ENCODE results near the gene ATP6V0E1. TPM values are rescaled to one million over a fixed set of nuclear protein-coding genes. Genes with fewer than 3 reads are reported as not detected.

Gene ATP6V0E1
- total RNA-seq, 2 experiments from 2014 or later, result 31.1 to 31.9 TPM

DNA sequence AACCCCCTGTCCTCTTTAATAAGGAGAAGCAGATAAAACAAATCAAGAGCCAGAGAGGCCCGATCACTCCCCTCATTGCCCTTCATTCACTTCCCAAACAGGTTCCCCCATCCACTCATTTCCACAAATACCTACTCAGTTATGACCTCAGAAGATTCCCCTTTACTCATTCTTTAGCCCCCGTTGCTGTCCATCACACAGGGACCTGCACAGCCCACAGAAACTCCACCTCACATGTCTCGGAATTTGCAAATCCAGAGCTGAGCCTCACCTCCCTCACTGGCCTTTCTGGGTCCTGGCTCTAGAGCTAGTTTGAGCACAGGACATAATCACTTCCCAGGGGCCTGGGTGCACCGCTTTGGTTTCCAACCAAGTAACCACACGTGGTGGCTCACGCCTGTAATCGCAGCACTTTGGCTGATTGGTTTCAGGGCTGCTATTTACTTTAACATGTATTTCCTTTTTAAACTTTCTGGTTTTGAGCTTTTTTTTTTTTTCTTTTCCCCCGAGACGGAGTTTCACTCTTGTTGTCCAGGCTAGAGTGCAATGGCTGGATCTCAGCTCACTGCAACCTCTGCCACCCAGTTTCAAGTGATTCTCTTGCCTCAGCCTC is 17.8 kb downstream of the ATP6V0E1 start:
- TF ChIP-seq, protein P1, sequence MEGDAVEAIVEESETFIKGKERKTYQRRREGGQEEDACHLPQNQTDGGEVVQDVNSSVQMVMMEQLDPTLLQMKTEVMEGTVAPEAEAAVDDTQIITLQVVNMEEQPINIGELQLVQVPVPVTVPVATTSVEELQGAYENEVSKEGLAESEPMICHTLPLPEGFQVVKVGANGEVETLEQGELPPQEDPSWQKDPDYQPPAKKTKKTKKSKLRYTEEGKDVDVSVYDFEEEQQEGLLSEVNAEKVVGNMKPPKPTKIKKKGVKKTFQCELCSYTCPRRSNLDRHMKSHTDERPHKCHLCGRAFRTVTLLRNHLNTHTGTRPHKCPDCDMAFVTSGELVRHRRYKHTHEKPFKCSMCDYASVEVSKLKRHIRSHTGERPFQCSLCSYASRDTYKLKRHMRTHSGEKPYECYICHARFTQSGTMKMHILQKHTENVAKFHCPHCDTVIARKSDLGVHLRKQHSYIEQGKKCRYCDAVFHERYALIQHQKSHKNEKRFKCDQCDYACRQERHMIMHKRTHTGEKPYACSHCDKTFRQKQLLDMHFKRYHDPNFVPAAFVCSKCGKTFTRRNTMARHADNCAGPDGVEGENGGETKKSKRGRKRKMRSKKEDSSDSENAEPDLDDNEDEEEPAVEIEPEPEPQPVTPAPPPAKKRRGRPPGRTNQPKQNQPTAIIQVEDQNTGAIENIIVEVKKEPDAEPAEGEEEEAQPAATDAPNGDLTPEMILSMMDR (IDR thresholded peaks at IDR 0.05), result no peak
- peaks cover 48% of the 10 kb centered on the region for H3K4me1 ChIP-seq (ENCODE audit: insufficient read depth, low read length)
- H3K4me3 Mint-ChIP-seq, result no peak overlapping the region
- H3K27ac Mint-ChIP-seq, result peak overlapping the region; percentile 36
- peaks cover 66% of the 10 kb centered on the region for H3K4me1 Mint-ChIP-seq (ENCODE audit: low read depth)
- no peaks in the 10 kb centered on the region for H3K9me3 Mint-ChIP-seq
- DNase-seq, result peak in 1 of 14 experiments; percentile 39
- POLR2A ChIA-PET, result interaction anchor here (0.7 to 1.7 kb wide), 2 partner anchors 10 to 17 kb away, joined by 3 to 7 read pairs; no protein-coding TSS in a partner anchor
- no peaks in the 10 kb centered on the region for H3K9me3 ChIP-seq (ENCODE audit: control insufficient read depth in 1 of 2, insufficient read depth in 1 of 2, low read length in 2 of 2)
- peaks cover 58% of the 10 kb centered on the region for H3K36me3 Mint-ChIP-seq (ENCODE audit: low read depth)
- intact Hi-C loops (cut with DNase I, micrococcal nuclease), result loop anchor here in 1 of 2 experiments (10.0 kb wide), 1 partner anchor 1273 kb away; no protein-coding TSS in a partner anchor
- H3K4me3 ChIP-seq (ENCODE audit: low read length), result no peak overlapping the region
- CTCF ChIA-PET, result no interaction called here
- H3K27ac ChIP-seq (ENCODE audit: low read depth in 1 of 2, low read length in 2 of 2), result no peak overlapping the region
- ATAC-seq (ENCODE audit: poor library complexity), result peak; percentile 37
- H3K27me3 Mint-ChIP-seq, result no peaks in the 10 kb centered on the region
- H3K36me3 ChIP-seq (ENCODE audit: insufficient read depth, low read length), result peaks cover 15% of the 10 kb centered on the region
- no peaks in the 10 kb centered on the region for H3K27me3 ChIP-seq (ENCODE audit: control insufficient read depth in 1 of 2, insufficient read depth in 2 of 2, low read length in 2 of 2)

DNA sequence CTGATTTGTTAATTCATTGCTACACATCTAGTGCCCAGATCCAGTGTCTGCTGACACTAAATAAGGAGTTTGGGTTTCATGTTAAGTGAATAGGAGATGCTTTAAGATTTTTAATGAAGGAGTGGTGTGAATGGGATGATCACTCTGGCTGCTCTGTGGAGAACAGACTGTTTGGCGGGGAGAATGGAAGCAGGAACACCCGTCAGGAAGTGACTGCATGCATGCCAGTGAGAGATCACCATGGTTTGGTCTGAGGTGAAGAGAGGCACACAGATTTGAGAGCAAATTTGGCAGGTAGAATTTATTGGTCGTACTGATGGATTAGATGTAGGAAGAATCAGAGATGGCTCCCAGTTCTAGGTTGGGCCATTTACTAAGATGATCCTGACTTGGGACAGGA is 19.8 kb downstream of the ATP6V0E1 start:
- H3K4me1 ChIP-seq (ENCODE audit: insufficient read depth, low read length), result peaks cover 46% of the 10 kb centered on the region
- DNase-seq (no peak), ATAC-seq (ENCODE audit: poor library complexity) (no peak)
- intact Hi-C loops (cut with DNase I, micrococcal nuclease), result loop anchor here in 1 of 2 experiments (10.0 kb wide), 1 partner anchor 1271 kb away; no protein-coding TSS in a partner anchor
- POLR2A ChIA-PET, result interaction anchor here (1.7 kb wide), 1 partner anchor 19 kb away, joined by 7 read pairs; no protein-coding TSS in a partner anchor
- CTCF ChIA-PET, result no interaction called here
- H3K9me3 Mint-ChIP-seq, result no peaks in the 10 kb centered on the region
- TF ChIP-seq, protein P1 (IDR thresholded peaks at IDR 0.05), result no peak
- no peaks in the 10 kb centered on the region for H3K27me3 ChIP-seq (ENCODE audit: control insufficient read depth in 1 of 2, insufficient read depth in 2 of 2, low read length in 2 of 2)
- H3K9me3 ChIP-seq (ENCODE audit: control insufficient read depth in 1 of 2, insufficient read depth in 1 of 2, low read length in 2 of 2), result no peaks in the 10 kb centered on the region
- H3K27me3 Mint-ChIP-seq, result no peaks in the 10 kb centered on the region
- H3K36me3 Mint-ChIP-seq (ENCODE audit: low read depth), result peaks cover 43% of the 10 kb centered on the region
- H3K36me3 ChIP-seq (ENCODE audit: insufficient read depth, low read length), result peaks cover 4% of the 10 kb centered on the region
- peaks cover 78% of the 10 kb centered on the region for H3K4me1 Mint-ChIP-seq (ENCODE audit: low read depth)
- H3K4me3 ChIP-seq (ENCODE audit: low read length), result no peak overlapping the region
- no peak overlapping the region for H3K27ac ChIP-seq (ENCODE audit: low read depth in 1 of 2, low read length in 2 of 2)
- H3K27ac Mint-ChIP-seq, result peak overlapping the region; percentile 36
- no peak overlapping the region for H3K4me3 Mint-ChIP-seq

DNA sequence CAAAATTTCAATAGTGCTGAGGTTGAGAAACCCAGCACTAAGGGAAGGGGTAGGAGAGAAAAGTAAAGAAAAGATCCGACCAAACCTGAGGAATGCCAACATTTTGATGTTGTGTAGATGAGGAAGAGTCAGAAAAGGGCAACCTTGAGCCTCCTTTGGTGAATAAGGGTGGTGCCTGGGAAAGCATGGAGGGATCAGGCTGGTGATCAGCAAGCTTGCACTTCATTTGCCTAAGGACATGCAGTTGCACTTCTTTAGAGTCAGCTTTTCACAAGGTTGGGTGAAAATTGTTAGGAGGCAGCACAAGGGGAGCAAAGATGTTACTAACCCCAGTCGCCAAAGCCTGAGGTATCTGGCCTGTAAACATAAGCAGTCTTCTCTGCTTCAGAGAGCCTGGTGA is 20.4 kb downstream of the ATP6V0E1 start:
- peaks cover 40% of the 10 kb centered on the region for H3K4me1 ChIP-seq (ENCODE audit: insufficient read depth, low read length)
- Mint-ChIP-seq H3K9me3 (no peaks in the 10 kb centered on the region), H3K27me3 (no peaks in the 10 kb centered on the region), H3K36me3 (ENCODE audit: low read depth) (peaks cover 38% of the 10 kb centered on the region), H3K27ac (peak overlapping the region; percentile 36), H3K4me3 (no peak overlapping the region), H3K4me1 (ENCODE audit: low read depth) (peaks cover 78% of the 10 kb centered on the region)
- ChIA-PET POLR2A (no interaction called here), CTCF (no interaction called here)
- no peak overlapping the region for H3K4me3 ChIP-seq (ENCODE audit: low read length)
- H3K36me3 ChIP-seq (ENCODE audit: insufficient read depth, low read length), result no peaks in the 10 kb centered on the region
- intact Hi-C loops (cut with DNase I, micrococcal nuclease), result loop anchor here in 1 of 2 experiments (10.0 kb wide), 1 partner anchor 1271 kb away; no protein-coding TSS in a partner anchor
- H3K27me3 ChIP-seq (ENCODE audit: control insufficient read depth in 1 of 2, insufficient read depth in 2 of 2, low read length in 2 of 2), result no peaks in the 10 kb centered on the region
- H3K27ac ChIP-seq (ENCODE audit: low read depth in 1 of 2, low read length in 2 of 2), result no peak overlapping the region
- TF ChIP-seq, protein P1 (IDR thresholded peaks at IDR 0.05), result no peak
- no peak for ATAC-seq (ENCODE audit: poor library complexity)
- no peak for DNase-seq
- H3K9me3 ChIP-seq (ENCODE audit: control insufficient read depth in 1 of 2, insufficient read depth in 1 of 2, low read length in 2 of 2), result no peaks in the 10 kb centered on the region

All from CD4-positive, alpha-beta T cell (primary cell).